ENCODE measurements around the gene TXNRD1.

Gene TXNRD1

GRCh38 chr12:104333692-104334255, 118.2 kb downstream of the TXNRD1 start:
- Histone ChIP-seq H3K4me3 (ENCODE audit: low read length) (no peak overlapping the region), H3K79me2 (ENCODE audit: control insufficient read depth, low read length) (no peaks in the 10 kb centered on the region), H3K9me2 (replicated peaks; ENCODE audit: control insufficient read depth, low read length) (no peaks in the 10 kb centered on the region), H3K9me3 (ENCODE audit: control insufficient read depth, insufficient read depth, low read length) (no peaks in the 10 kb centered on the region), H4K20me1 (ENCODE audit: control insufficient read depth, insufficient read depth, low read depth, low read length) (no peaks in the 10 kb centered on the region), H3F3A (ENCODE audit: control insufficient read depth, insufficient read depth) (peaks cover 8% of the 10 kb centered on the region; the same call in 1 of the 2 replicates), H3K27ac (ENCODE audit: low read depth, low read length) (no peak overlapping the region), H3K4me2 (ENCODE audit: low read length) (no peak overlapping the region), H3K36me3 (ENCODE audit: control insufficient read depth, low read length) (peaks cover 72% of the 10 kb centered on the region), H3K4me1 (ENCODE audit: control insufficient read depth, low read length) (no peaks in the 10 kb centered on the region), H3K27me3 (ENCODE audit: control insufficient read depth, low read length) (no peaks in the 10 kb centered on the region)
- TF ChIP-seq EZH2phosphoT487 (IDR thresholded peaks at IDR 0.05; ENCODE audit: borderline replicate concordance, low read length) (no peak), CTCF (IDR thresholded peaks at IDR 0.05; ENCODE audit: low read depth, low read length, poor library complexity, severe bottlenecking) (no peak)

GRCh38 chr12:104334581-104334980, 119.0 kb downstream of the TXNRD1 start:
- Histone ChIP-seq H3K79me2 (ENCODE audit: control insufficient read depth, low read length) (no peaks in the 10 kb centered on the region), H3K9me2 (replicated peaks; ENCODE audit: control insufficient read depth, low read length) (no peaks in the 10 kb centered on the region), H4K20me1 (ENCODE audit: control insufficient read depth, insufficient read depth, low read depth, low read length) (no peaks in the 10 kb centered on the region), H3K27ac (ENCODE audit: low read depth, low read length) (no peak overlapping the region), H3K4me2 (ENCODE audit: low read length) (no peak overlapping the region), H3K36me3 (ENCODE audit: control insufficient read depth, low read length) (peaks cover 72% of the 10 kb centered on the region), H3K4me3 (ENCODE audit: low read length) (no peak overlapping the region), H3K9me3 (ENCODE audit: control insufficient read depth, insufficient read depth, low read length) (no peaks in the 10 kb centered on the region), H3K4me1 (ENCODE audit: control insufficient read depth, low read length) (no peaks in the 10 kb centered on the region), H3K27me3 (ENCODE audit: control insufficient read depth, low read length) (no peaks in the 10 kb centered on the region), H3F3A (ENCODE audit: control insufficient read depth, insufficient read depth) (peaks cover 8% of the 10 kb centered on the region; the same call in 1 of the 2 replicates)
- no peak for TF ChIP-seq CTCF (IDR thresholded peaks at IDR 0.05; ENCODE audit: low read depth, low read length, poor library complexity, severe bottlenecking)
- no peak for TF ChIP-seq EZH2phosphoT487 (IDR thresholded peaks at IDR 0.05; ENCODE audit: borderline replicate concordance, low read length)

GRCh38 chr12:104336115-104336514, 120.5 kb downstream of the TXNRD1 start:
- H4K20me1 ChIP-seq (ENCODE audit: control insufficient read depth, insufficient read depth, low read depth, low read length): no peaks in the 10 kb centered on the region
- no peak overlapping the region for H3K4me3 ChIP-seq (ENCODE audit: low read length)
- no peaks in the 10 kb centered on the region for H3K9me3 ChIP-seq (ENCODE audit: control insufficient read depth, insufficient read depth, low read length)
- H3F3A ChIP-seq (ENCODE audit: control insufficient read depth, insufficient read depth): peaks cover 7% of the 10 kb centered on the region; the same call in 1 of the 2 replicates
- H3K4me1 ChIP-seq (ENCODE audit: control insufficient read depth, low read length): no peaks in the 10 kb centered on the region
- TF ChIP-seq EZH2phosphoT487 (IDR thresholded peaks at IDR 0.05; ENCODE audit: borderline replicate concordance, low read length) (no peak), CTCF (IDR thresholded peaks at IDR 0.05; ENCODE audit: low read depth, low read length, poor library complexity, severe bottlenecking) (no peak)
- H3K79me2 ChIP-seq (ENCODE audit: control insufficient read depth, low read length): no peaks in the 10 kb centered on the region
- no peaks in the 10 kb centered on the region for H3K9me2 ChIP-seq (replicated peaks; ENCODE audit: control insufficient read depth, low read length)
- H3K4me2 ChIP-seq (ENCODE audit: low read length): no peak overlapping the region
- H3K36me3 ChIP-seq (ENCODE audit: control insufficient read depth, low read length): peaks cover 77% of the 10 kb centered on the region
- no peaks in the 10 kb centered on the region for H3K27me3 ChIP-seq (ENCODE audit: control insufficient read depth, low read length)
- H3K27ac ChIP-seq (ENCODE audit: low read depth, low read length): no peak overlapping the region

Data from DOHH2 (cell line).